ENCODE measurements around the gene CYLD.

The CYLD gene

DNA sequence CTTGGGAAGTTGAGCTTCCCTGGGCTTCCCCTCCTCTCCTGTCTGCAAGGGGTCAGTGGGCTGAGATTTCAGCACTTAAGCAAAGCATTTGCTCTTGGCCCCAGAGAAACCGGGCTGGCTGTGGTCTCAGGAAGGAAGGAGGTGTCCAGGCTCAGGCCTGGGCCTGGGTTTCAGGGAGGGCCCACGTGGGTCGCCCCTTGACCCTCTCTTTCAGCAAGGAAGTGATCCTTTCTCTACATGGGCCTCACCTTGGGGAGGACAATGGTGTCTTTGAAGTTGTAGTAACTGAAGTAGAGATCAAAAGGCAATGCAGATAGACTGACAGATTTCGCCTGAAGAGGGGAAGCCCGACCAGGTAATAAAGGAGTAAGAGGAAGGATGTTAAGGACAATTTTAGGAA is 45.8 kb upstream of the CYLD start:
- POLR2A ChIA-PET, result no interaction called here
- no peak for TF ChIP-seq ARNT (IDR thresholded peaks at IDR 0.05)
- no peak for TF ChIP-seq CTBP1 (IDR thresholded peaks at IDR 0.05; ENCODE audit: borderline replicate concordance)
- no peak for TF ChIP-seq FOXA1 (IDR thresholded peaks at IDR 0.05)
- CTCF ChIA-PET, result interaction anchor here (0.7 kb wide), 1 partner anchor 99 kb away, joined by 3 read pairs; no protein-coding TSS in a partner anchor
- DNase-seq (ENCODE audit: extremely low spot score), result no peak

DNA sequence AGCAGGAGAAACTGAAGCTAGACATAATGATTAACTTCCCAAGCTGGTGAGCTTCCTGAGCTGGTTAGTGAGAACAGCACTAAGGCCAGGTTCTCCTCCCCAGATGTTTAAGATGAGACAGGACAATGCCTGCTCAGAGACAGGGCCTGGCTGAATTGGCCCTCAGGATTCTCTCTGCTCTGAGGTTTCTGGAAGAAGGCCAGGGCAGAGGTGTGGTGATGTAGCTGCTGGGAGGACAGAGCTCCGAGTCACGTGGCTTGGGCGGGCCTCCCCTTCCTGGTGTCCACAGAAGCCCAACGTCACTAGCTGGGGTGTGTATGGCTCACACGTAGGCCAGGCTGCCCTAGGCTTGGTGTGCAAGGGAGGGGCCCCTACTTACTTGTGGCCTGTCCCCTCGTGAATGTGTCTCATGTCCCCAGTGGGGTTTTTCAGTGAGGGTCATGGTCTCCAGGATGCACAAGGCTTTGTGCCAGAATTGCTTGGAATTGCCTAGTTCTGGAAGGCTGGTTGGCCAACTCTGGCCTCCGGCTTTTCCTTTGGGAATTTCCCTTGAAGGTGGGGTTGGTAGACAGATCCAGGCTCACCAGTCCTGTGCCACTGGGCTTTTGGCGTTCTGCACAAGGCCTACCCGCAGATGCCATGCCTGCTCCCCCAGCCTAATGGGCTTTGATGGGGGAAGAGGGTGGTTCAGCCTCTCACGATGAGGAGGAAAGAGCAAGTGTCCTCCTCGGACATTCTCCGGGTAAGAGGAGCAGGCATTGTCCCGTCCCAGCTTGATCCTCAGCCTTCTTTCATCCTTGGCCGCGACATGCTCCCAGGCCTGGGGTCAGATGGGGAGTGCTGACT is 45.1 kb upstream of the CYLD start:
- POLR2A ChIA-PET, result no interaction called here
- CTCF ChIA-PET, result interaction anchor here (0.7 kb wide), 1 partner anchor 98 kb away, joined by 3 read pairs; no protein-coding TSS in a partner anchor
- no peak for TF ChIP-seq SUZ12 (IDR thresholded peaks at IDR 0.05)
- no peak for TF ChIP-seq ZNF384 (IDR thresholded peaks at IDR 0.05)
- TF ChIP-seq BHLHE40 (IDR thresholded peaks at IDR 0.05; ENCODE audit: borderline replicate concordance), result no peak
- TF ChIP-seq HDGF (IDR thresholded peaks at IDR 0.05; ENCODE audit: borderline replicate concordance), result no peak
- TF ChIP-seq TARDBP (IDR thresholded peaks at IDR 0.05), result no peak
- TF ChIP-seq L3MBTL2 (conservative IDR thresholded peaks at IDR 0.05), result no peak
- TF ChIP-seq CTBP1 (IDR thresholded peaks at IDR 0.05; ENCODE audit: borderline replicate concordance), result no peak
- no peak for DNase-seq (ENCODE audit: extremely low spot score)

DNA sequence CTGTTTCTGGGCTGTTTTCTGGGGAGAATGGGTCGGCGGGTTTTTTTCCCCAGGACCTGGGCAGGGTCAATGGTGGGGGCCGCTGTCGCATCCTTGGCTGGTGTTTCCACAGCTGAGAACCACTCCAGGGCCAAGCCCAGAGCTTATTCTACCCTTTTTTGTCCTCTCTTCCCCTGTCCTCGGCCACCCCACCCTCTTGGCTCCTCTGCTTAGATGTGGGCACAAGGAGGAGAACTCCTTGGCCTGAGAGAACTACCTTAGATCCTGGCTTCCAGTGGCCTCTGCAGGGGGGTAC is 44.5 kb upstream of the CYLD start:
- POLR2A ChIA-PET, result no interaction called here
- CTCF ChIA-PET, result no interaction called here
- DNase-seq (ENCODE audit: extremely low spot score), result no peak
- TF ChIP-seq ZNF384 (IDR thresholded peaks at IDR 0.05), result no peak
- TF ChIP-seq FOXK2 (IDR thresholded peaks at IDR 0.05), result no peak
- no peak for TF ChIP-seq LEF1 (IDR thresholded peaks at IDR 0.05; ENCODE audit: borderline replicate concordance)
- TF ChIP-seq ELF4 (IDR thresholded peaks at IDR 0.05), result no peak
- no peak for TF ChIP-seq ARNT (IDR thresholded peaks at IDR 0.05)
- TF ChIP-seq FOXA1 (IDR thresholded peaks at IDR 0.05), result no peak
- no peak for TF ChIP-seq BHLHE40 (IDR thresholded peaks at IDR 0.05; ENCODE audit: borderline replicate concordance)
- TF ChIP-seq CTBP1 (IDR thresholded peaks at IDR 0.05; ENCODE audit: borderline replicate concordance), result no peak
- TF ChIP-seq L3MBTL2 (conservative IDR thresholded peaks at IDR 0.05), result no peak
- no peak for TF ChIP-seq TARDBP (IDR thresholded peaks at IDR 0.05)
- TF ChIP-seq SP1 (IDR thresholded peaks at IDR 0.05), result no peak
- no peak for TF ChIP-seq FOXM1 (IDR thresholded peaks at IDR 0.05; ENCODE audit: borderline replicate concordance)
- TF ChIP-seq SUZ12 (IDR thresholded peaks at IDR 0.05), result no peak
- no peak for TF ChIP-seq NFRKB (IDR thresholded peaks at IDR 0.05)
- TF ChIP-seq HDGF (IDR thresholded peaks at IDR 0.05; ENCODE audit: borderline replicate concordance), result no peak

DNA sequence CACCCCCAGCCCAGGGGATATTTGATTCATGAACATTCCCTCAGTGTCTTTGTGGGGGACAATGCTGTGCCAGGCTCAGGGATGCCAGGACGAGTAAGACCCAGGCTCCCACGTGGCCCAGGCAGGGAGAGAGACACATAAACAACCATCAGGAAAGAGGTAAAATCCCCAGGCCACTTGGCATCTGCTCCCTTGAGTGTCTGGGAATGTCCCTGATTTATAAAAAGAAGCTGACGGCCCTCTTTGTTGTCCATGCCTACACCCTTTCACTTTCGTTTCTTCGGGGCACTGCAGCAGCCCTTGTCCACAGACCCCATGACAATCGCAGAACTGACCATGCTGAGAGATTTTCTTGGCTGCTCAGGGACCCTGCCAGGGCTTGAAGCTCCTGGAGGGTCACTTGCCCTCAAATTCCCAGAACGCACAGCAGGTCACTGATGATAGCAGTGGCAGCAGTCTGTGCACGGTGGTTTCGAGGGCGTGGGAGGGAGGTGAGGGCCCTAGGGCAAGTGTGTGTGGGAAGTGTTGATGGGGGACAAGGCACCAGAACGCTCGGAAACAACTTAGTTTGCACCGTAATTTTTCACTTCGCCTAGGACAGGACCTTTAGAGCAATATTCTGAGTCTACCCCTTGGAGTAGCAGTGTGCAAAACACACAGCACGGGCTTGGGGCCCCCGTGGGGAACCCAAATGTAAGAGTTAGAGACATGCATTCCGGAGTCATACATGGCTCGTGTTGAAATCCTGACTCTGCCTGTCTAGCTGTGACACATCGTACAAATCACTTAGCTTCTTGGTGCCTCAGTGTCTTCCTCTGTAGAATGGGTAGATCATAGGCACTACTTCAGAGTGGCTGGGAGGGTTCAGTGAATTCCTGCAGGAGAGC is 43.8 kb upstream of the CYLD start:
- TF ChIP-seq SUZ12 (IDR thresholded peaks at IDR 0.05) (no peak), L3MBTL2 (conservative IDR thresholded peaks at IDR 0.05) (no peak), ELF4 (IDR thresholded peaks at IDR 0.05) (no peak), BHLHE40 (IDR thresholded peaks at IDR 0.05; ENCODE audit: borderline replicate concordance) (no peak), NFRKB (IDR thresholded peaks at IDR 0.05) (no peak), ARNT (IDR thresholded peaks at IDR 0.05) (no peak), FOXA1 (IDR thresholded peaks at IDR 0.05) (no peak), TARDBP (IDR thresholded peaks at IDR 0.05) (no peak), CTBP1 (IDR thresholded peaks at IDR 0.05; ENCODE audit: borderline replicate concordance) (no peak), FOXM1 (IDR thresholded peaks at IDR 0.05; ENCODE audit: borderline replicate concordance) (no peak), HDGF (IDR thresholded peaks at IDR 0.05; ENCODE audit: borderline replicate concordance) (no peak), LEF1 (IDR thresholded peaks at IDR 0.05; ENCODE audit: borderline replicate concordance) (no peak), ZNF384 (IDR thresholded peaks at IDR 0.05) (no peak), SP1 (IDR thresholded peaks at IDR 0.05) (no peak), FOXK2 (IDR thresholded peaks at IDR 0.05) (no peak)
- TF ChIP-seq, protein P1, sequence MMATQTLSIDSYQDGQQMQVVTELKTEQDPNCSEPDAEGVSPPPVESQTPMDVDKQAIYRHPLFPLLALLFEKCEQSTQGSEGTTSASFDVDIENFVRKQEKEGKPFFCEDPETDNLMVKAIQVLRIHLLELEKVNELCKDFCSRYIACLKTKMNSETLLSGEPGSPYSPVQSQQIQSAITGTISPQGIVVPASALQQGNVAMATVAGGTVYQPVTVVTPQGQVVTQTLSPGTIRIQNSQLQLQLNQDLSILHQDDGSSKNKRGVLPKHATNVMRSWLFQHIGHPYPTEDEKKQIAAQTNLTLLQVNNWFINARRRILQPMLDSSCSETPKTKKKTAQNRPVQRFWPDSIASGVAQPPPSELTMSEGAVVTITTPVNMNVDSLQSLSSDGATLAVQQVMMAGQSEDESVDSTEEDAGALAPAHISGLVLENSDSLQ (IDR thresholded peaks at IDR 0.05), result no peak
- no peak for DNase-seq (ENCODE audit: extremely low spot score)
- ChIA-PET POLR2A (no interaction called here), CTCF (no interaction called here)

DNA sequence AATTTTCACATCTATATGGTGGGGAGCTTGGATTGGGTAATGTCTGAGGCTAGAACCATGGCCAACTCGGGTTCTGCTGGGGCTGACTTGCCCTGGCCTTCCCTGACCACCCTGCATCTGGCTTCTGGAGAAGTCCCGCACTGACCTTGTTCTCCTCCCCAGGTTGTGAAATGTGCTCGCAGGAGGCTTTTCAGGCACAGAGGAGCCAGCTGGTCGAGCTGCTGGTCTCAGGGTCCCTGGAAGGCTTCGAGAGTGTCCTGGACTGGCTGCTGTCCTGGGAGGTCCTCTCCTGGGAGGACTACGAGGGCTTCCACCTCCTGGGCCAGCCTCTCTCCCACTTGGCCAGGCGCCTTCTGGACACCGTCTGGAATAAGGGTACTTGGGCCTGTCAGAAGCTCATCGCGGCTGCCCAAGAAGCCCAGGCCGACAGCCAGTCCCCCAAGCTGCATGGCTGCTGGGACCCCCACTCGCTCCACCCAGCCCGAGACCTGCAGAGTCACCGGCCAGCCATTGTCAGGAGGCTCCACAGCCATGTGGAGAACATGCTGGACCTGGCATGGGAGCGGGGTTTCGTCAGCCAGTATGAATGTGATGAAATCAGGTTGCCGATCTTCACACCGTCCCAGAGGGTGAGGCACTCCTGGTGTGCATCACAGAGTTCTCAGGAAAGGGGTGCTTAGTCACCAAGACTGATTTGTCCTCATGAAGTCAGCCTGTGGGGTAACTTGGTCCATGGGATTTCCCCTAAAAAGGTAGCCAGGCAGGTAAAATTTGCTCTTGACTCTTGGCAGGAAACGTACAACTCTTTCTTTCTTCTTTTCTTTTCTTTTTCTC is 42.3 kb upstream of the CYLD start:
- DNase-seq (ENCODE audit: extremely low spot score), result no peak
- ChIA-PET POLR2A (no interaction called here), CTCF (no interaction called here)
- no peak for TF ChIP-seq NFRKB (IDR thresholded peaks at IDR 0.05)
- no peak for TF ChIP-seq TARDBP (IDR thresholded peaks at IDR 0.05)
- TF ChIP-seq FOXK2 (IDR thresholded peaks at IDR 0.05), result no peak
- no peak for TF ChIP-seq HDGF (IDR thresholded peaks at IDR 0.05; ENCODE audit: borderline replicate concordance)
- TF ChIP-seq ZNF384 (IDR thresholded peaks at IDR 0.05), result no peak

DNA sequence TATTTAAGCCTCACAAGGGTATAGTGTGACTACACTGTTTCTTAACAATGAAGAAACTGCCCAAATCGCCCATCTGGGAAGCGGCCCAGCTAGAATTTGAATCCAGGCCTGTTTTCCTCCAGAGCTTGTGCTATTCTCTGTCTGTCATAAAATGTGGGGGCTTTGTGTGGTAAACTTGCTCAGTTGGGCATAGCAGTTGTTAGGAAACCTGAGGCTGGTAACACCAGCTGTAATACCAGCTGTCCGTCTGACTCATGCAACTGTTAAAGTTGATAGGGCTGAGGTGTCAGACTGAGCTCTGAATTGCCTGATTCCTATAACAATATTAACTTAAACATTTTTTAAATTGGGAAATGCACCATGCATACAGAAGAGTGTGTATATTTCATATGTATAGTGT is 39.2 kb upstream of the CYLD start:
- ChIA-PET CTCF (interaction anchor here (0.6 kb wide), 1 partner anchor 587 kb away, joined by 4 read pairs; no protein-coding TSS in a partner anchor), POLR2A (no interaction called here)
- no peak for DNase-seq (ENCODE audit: extremely low spot score)
- TF ChIP-seq HDGF (IDR thresholded peaks at IDR 0.05; ENCODE audit: borderline replicate concordance) (no peak), FOXM1 (IDR thresholded peaks at IDR 0.05; ENCODE audit: borderline replicate concordance) (no peak), TARDBP (IDR thresholded peaks at IDR 0.05) (no peak), BHLHE40 (IDR thresholded peaks at IDR 0.05; ENCODE audit: borderline replicate concordance) (no peak), ELF4 (IDR thresholded peaks at IDR 0.05) (no peak), LEF1 (IDR thresholded peaks at IDR 0.05; ENCODE audit: borderline replicate concordance) (no peak), FOXK2 (IDR thresholded peaks at IDR 0.05) (no peak), SUZ12 (IDR thresholded peaks at IDR 0.05) (no peak), ARNT (IDR thresholded peaks at IDR 0.05) (no peak), ZNF384 (IDR thresholded peaks at IDR 0.05) (no peak), SP1 (IDR thresholded peaks at IDR 0.05) (no peak), NFRKB (IDR thresholded peaks at IDR 0.05) (no peak), CTBP1 (IDR thresholded peaks at IDR 0.05; ENCODE audit: borderline replicate concordance) (no peak), FOXA1 (IDR thresholded peaks at IDR 0.05) (no peak), L3MBTL2 (conservative IDR thresholded peaks at IDR 0.05) (no peak)
- TF ChIP-seq, protein P1 (IDR thresholded peaks at IDR 0.05), result no peak
